NCI-H2107 (cell line): ENCODE measurements around the gene PAN3.
"Not testable (repeated sequence)": the region's sequence is repeated elsewhere in the genome, so short reads cannot be mapped to it uniquely, and the experiment has no call there.

Source experiments
- DNase-seq: peaks from one replicate; lab custom pipeline; 2025; lab: John Stamatoyannopoulos, UW

The PAN3 gene

DNA sequence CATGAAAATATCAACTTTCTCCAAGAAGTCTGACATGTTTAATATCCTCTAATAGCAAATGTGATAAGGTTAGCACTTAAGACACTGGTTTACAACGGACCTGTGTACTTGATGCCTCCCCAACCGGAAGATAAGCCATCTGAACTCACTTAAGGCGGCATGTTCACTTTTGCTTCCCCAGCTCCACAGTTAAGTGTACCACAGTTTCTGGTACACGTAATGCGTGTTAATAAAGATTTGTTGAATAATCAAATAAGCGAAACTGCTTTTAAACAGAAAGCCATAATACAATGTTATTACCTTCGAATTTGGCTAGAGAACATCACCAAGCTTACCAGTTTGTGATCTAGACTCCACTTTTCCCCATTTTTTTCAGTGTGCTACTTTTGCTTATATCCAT, 1.4 kb upstream of the PAN3 start:
- DNase-seq: no peak

DNA sequence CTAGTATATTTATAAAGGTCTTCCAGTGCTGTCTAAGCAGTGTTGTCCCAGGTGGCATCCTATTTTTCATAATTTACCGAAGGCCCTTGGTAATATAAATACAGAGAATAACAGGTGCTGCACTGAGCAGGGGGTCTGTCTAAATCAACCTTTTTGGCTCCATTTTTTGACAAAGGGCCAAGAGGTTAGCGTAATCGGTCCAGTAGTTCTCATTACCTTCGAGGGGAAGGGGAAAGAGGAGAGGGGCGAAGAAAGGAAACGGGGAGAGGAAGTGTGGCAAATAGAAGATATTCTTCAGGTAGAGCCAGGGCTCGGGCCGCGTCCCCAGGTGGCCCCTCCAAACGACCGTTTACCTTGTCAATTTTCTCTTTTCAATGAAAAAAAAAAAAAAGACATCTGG, 749 bp upstream of the PAN3 start:
- DNase-seq: no peak

DNA sequence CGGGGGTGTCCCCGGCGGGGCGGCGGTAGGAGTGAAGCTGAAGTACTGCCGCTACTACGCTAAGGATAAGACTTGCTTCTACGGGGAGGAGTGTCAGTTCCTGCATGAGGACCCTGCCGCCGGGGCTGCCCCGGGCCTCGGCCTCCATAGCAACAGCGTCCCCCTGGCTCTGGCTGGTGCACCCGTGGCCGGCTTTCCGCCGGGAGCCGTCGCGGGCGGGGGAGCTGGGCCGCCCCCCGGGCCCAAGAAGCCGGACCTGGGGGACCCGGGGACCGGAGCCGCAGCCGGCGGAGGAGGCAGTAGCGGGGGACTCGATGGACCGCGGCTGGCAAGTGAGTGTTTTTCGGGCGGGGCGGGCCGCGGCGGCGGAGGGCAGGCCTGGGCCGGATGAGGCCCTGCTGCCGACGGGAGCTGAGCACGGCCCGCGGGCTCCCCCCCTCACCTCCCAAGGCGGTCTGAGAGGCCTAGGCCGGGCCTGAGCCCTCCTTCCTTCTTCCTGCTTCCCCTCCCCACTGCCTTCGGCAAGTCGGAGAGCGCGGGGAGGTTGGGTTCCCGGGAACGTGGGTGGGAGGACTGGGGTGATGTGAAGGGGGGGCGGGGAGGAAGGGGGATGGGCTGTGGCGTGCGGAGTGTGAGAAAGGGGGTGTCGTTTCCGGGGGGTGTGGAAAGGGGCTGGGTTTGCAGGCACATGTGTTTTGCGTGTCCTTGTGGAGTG, 568 bp downstream of the PAN3 start:
- DNase-seq: no peak

DNA sequence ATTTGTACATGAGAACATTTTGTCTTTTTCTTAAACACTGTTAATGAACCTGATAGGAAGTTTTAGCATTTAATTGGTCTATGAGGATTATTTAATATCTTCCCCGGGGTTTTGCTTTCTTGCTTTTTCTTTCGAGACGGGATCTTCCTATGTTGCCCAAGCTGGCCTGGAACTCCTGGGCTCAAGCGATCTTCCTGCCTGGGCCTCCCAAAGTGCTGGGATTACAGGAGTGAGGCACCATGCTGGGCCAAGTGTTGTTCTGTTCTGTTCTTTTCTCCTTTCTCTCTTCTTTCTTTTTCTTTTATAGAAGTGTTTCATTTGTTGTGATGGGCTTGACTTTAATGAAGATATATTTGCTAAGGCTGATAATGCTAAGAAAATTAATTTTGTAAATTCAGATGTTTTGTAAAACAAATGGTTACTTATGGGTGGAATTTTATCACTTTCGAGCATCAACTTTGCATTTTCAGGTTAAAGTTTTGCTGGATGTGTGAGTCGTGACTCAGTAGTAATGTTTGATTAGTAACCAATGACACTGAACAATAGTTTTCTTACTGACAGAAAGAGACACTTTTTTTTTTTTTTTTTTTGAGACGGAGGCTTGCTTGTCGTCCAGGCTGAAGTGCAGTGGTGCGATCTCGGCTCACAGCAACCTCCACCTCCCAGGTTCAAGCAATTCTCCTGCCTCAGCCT, 2.2 kb downstream of the PAN3 start:
- DNase-seq: no peak

DNA sequence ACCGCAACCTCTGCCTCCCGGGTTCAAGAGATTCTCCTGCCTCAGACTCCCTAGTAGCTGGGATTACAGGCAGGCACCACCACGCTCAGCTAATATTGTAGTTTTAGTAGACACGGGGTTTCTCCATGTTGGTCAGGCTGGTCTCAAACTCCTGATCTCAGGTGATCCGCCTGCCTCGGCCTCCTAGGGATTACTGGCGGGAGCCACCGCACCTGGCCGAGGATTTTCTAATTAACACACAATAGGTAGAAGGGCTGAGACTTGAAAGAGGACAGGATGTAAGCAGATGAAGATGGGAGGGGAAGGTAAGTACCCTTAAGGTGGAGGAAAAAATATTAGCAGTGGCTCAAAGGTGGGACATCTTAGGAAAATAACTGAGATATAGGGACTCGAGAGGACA, 3.2 kb downstream of the PAN3 start:
- not testable (repeated sequence) for DNase-seq

DNA sequence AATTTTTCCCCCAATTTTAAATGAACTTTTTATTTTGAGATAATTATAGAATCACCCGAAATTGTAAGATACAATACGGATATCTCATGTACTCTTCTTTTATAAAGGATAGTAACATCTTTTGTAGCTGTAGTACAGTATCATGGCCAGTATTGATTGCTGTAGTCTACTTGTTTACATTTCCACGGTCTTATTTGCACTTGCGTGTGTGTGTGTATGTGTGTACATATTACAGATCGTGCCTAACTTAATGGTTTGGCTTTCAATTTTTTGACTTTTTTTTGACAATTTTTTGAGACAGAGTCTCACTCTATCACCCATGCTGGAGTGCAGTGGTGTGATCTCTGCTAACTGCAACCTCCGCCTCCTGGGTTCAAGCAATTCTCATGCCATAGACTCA, 6.7 kb downstream of the PAN3 start:
- DNase-seq: no peak

DNA sequence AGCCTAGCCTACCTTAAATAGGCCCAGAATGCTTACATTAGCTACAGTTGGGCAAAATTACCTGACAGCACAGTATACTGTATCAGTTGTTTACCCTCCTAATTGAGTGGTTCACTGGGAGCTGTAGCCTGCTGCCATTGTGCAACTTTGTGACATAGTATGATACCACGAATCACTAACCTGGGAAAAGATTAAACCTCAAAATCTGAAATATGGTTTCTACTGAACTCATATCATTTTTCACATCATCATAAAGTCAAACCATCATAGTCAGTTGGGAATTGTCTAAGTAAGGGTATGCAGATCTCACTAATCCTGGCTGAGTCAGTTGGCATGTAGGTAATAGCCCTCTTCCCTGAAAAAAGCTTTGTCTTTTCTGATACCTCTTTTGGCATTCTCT, 9.2 kb downstream of the PAN3 start:
- DNase-seq: no peak

DNA sequence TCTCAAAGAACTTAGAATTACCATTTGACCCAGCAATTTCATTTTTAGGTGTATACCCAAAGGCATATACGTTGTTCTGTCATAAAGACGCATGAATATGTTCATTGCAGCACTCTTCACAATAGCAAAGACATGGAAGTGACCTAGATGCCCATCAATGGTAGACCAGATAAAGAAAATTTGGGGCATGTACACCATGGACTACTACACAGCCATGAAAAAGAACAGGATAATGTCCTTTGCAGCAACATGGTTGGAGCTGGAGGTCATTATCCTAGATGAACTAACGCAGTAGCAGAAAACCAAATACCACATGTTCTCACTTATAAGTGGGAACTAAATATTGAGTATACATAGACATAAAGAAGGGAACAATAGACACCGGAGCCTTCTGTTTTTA, 20.7 kb downstream of the PAN3 start:
- DNase-seq: no peak

DNA sequence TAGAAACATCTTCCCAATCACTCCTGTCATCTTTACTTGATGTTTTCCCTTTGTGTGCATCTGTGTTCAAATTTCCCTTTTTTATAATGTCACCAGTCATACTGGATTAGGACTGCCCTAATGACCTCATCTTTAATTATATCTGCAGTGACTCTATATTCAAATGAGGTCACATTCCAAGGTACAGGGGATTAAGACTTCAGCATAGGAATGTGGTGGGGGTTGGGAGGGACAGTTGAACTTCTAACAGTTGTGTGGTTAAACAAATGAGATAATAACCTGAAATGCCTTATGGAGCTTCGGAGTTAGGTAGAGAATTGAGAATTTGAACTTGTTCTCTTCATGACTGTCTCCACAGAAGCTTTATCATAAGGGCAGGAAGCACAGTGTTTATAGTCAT, 23.0 kb downstream of the PAN3 start:
- DNase-seq: no peak

DNA sequence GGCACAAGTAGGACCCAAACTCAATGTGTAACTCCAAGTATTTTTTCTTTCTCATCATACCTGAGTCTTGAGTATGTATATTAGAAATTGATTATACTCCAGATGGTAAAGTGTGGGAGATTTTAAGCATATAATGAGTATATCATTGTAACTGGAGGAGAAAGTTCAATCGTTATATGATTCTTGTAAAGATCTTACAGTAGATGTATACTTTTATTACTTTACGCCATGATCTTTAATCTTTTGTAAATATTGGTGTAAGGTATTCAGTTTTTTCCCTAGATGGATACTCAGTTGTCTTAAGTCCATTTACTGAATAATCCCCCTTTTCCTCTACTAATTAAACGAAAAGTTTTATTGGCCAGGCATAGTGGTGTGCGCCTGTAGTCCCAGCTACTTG, 25.2 kb downstream of the PAN3 start:
- no peak for DNase-seq

DNA sequence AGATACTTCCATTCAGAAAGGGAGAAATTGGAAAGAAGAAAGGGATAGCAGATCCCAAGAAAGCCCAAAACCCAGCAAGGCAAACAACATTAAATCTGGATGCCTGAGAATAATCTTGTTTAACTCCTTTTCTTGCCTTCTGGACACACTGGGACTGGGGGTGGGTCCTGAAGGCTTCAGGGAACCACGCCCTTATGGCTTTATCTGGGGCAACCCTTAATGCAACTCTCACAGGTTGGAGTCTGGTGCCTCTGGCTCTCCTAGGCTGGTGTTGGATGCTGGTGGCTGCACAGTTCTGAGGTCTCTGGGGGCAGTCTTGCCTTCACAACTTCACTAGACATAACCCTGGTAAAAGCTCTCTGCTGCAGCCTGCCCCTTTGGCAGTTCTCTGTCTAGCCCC, 27.9 kb downstream of the PAN3 start:
- no peak for DNase-seq

DNA sequence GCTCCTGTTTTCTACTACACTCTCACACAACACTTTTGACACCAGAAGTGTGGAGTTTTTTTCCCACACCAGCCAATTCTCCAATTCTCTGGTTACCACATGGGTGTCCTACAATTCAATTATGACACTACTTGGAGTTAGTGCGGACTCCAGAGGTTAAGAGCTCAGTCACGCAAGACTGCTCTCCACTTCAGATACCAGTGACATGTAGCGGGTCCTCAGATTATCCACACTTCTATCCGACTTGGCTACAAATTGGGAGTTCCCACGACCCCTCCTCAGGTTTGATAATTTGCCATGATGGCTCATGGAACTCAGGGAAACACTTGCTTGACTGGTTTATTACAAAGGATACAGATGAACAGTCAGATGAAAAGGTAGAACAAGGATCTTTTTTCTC, 32.9 kb downstream of the PAN3 start:
- DNase-seq: no peak

DNA sequence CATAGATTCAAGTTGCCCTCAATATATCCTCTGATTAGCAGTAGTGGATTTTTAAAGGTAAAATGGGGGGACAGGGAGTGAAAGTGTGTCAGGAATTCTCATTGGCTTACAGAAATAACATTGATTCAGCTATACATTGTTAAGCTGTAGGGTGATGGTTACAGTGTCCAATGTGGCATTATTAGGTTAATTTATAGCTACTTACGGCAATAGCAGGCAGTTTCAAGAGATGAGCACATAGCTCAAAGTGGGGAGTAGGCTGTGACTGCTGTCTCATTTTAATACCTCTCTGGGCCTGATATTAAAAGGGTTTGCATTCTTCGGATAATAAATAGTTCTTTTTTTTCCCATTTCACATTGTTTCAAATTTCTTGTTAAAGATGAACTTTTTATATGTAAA, 34.6 kb downstream of the PAN3 start:
- no peak for DNase-seq

DNA sequence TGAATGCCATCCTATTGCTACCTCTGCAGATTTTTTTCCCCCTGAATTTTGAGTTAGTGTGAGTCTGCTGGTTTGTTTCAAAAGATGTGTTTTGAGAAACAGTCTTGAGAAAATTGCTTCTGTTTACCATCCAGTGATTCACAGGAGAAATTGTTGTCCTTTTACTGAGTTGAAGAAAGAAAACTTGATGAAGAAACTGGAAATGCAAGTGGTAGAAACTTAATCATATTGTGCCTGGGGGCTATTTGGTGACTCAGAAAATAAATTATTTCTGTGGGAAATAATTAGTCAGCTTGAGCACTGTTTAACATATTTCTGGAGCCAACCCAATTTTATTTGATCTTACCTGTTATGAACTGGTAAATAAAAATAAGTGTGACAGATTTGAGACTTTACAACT, 35.4 kb downstream of the PAN3 start:
- DNase-seq: no peak

DNA sequence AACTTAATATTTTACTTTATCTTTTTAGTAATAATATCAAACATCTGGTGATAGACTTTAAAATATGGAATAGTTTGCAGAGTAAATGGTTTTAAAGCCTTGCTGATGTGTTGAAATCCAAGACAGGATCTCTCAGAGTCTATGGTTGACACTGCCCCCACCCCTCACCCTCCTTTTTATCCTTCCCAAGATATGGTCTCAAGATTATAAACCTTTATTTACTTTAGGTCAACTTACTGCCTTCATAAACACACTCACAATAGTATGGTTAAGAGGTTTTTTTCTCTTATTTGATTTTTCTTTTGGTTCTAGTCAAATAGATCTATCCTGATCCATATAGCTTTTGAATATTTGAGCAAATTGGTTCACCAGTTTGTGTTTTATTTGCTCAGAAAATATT, 39.0 kb downstream of the PAN3 start:
- no peak for DNase-seq

DNA sequence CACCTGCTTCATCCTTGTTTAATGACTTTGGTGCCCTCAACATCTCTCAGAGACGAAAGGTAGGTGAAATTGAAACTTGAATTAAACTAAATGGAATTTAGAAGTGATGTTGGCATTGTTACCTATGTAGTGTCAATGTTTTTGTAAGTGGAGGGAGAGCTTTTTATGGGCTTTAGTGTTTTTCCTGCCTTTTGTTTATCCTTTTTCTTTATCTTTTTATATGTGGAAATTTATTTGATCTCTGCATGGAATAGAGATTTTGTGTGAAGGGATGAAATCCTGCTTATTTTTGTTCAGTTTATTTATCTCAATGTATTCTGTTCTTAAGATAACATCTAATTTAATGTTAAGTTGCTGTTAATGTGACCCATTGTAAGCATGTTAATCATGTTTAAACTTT, 39.5 kb downstream of the PAN3 start:
- DNase-seq: no peak

DNA sequence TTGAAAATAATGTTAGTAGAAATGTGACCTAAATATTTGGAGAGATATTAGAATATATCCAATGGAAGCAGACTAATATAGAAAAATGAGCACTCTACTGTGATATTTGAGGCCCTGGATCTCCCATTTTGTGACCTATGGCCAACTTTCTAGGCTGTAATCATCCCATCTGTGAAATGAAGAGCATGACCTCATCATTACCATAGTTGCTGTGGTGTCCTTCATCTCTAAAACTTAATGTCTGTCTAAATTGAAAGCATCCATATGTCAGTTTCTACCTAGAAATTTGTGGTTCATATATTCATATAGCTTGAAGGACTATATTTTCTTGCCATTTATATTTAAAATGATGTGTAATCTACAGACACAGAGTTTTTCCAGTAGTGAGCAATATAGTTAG, 41.6 kb downstream of the PAN3 start:
- DNase-seq: no peak

DNA sequence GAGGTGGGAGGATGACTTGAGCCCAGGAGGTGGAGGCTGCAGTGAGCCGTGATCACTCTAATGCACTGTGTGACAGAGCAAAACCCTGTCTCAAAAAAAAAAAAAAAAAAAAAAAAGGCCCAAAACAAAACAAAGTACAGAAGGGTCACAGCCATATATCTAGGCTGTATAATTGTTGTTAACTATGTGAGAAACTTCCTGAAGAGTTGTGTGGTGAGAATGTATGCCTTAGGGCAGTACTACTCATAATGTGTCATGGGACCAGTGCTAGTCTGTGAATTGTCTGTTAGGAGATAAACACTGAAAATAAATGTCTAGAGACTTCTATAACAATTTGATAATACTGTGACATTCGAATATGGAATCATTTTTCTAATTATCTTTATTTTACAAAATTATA, 43.1 kb downstream of the PAN3 start:
- DNase-seq: no peak

DNA sequence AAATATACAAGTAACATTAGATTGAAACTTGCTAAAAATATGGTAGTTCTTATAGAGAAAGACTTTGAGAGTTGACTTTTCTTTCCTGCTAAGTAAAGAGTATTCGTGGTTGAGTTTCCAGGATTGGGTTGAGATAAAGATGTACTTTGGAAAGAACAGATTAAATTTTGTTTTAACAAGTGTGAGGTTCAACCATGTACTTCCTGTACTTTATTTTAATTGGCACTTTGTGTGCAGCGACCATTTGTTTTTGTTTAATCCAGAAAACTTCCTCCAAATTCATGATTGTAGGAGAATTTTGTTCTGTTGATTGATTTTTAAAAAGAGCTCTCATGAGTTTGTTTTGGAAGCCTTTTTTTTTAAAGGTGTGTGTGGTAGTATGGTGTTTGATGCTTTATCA, 46.9 kb downstream of the PAN3 start:
- no peak for DNase-seq

DNA sequence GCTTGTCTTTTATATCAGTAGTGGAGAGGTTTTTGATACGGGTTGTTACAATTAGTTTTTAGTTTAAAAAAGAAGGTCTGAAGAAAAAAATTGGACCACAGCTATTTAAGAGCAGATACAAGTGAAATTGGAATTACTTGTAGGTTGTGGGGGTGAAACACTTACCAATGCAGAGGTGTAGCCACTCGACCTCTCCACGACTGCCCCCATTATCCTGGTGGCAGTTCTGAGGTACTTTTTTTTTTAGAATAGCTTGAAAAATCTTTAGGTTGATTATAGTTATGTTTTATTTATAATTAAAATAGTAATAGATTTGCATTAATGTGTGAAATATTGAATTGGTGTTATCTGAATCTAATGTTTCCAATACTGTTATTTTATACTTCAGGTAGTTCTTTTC, 60.7 kb downstream of the PAN3 start:
- DNase-seq: no peak

DNA sequence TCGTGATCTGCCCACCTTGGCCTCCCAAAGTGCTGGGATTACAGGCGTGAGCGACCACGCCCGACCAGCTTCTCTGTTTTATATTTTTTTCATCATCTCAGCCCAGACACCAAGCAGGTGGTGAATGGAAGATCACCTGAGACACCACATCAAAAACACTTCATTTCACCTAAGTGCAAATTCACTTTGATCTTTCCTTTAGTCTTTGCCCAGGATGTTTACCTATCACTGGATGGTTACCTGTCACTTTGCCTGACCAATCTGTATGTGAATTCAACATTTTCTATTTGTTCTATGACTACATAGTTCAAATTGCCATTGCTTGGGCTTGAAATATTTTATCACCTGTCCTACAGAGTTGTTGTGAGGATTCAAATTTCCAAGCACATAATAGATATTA, 65.7 kb downstream of the PAN3 start:
- no peak for DNase-seq

DNA sequence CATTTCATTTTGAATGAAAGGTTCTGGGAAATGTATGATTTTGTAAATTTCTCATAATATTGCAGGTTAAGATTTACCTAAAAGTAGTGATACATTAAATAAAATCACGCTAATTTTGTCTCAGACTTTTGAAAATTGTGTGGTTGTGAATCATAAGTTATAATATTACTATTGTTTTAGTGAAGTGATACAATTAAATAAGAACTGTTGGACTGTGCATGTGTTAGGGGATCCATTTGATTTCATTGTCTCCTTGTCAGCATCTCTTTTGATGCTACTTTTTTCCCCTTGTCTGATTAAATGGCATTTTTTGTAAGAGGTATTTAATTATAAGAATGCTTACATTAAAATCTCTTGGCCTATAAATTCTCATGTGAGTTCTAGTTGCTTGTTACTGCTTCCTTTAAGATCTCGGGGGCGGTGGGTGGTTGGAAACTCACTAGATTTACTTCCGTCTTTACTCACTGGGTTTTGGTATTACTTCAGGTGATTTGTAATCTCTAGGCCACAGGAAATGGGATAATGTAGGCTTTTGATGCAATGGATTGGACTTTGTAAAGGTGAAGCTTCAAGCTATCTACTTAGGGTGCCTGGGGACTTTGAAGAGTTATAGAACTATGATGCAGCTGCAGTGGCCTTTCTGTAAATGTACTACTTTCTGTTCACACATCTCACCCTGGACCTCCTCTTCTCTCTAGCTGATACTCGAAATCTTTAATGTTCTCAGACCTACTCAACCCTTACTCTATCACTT, 66.5 kb downstream of the PAN3 start:
- DNase-seq: no peak

DNA sequence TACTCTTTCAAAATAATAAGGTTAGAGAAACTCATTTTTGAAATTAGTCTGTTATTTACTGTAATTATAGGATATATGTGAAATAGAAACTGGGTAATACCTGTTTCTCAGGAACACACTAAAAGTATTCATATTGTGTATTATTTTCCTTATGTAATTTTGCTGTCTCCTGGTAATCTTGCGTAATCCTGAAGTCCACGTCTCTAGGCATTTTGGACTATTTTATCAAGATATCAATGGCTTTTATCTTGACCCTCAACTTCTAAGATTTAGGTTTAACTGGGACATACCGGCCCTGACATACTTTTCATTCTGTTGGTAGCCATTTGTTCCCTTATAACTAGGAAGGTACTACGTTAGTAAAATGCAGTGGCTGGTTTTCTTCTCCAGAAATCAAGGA, 80.3 kb downstream of the PAN3 start:
- no peak for DNase-seq
